Ovary (tissue), 9 donors: ENCODE results near the gene ZNF155. TPM values are rescaled to one million over a fixed set of nuclear protein-coding genes. Genes with fewer than 3 reads are reported as not detected.

ENCODE experiments used
- DNase-seq, 5 donors: peaks; one replicate each; pipeline ENCODE4 v3.0.0-alpha.2; 2019 to 2020
- H3K27ac ChIP-seq, 2 donors: fragments of 200-600 bp; one replicate each; pipeline versions ENCODE4 v1.5.1 to v1.8.0; 2019 to 2022
- H3K27me3 ChIP-seq: fragments of 200-600 bp; one replicate; pipeline ENCODE4 v1.8.0; 2022
- H3K36me3 ChIP-seq: fragments of 200-600 bp; sonication (generic); one replicate; pipeline ENCODE4 v1.5.1; 2019
- H3K4me1 ChIP-seq: one replicate; pipeline ENCODE4 v1.8.1; 2013; ENCODE audit warnings: mild to moderate bottlenecking, moderate library complexity; ENCODE audit not compliant: insufficient read depth
- H3K4me3 ChIP-seq: fragments of 200-600 bp; sonication (generic); one replicate; pipeline ENCODE4 v1.5.1; 2017
- H3K9me3 ChIP-seq, 2 donors: fragments of 200-600 bp in 1 of 2; sonication (generic) in 1 of 2; one replicate each; pipeline versions ENCODE4 v1.5.1 to v1.8.1; 2013 to 2019; ENCODE audit warnings: mild to moderate bottlenecking in 1 of 2, moderate library complexity in 1 of 2
- CTCF ChIP-seq, 3 donors: fragments of 450-650 bp in 2 of 3; fragments of 200-600 bp in 1 of 3; IDR thresholded peaks; one replicate each; pipeline versions ENCODE4 v1.5.1 to v1.8.0; 2016 to 2022; ENCODE audit warnings: antibody characterized with exemption in 3 of 3, mild to moderate bottlenecking in 1 of 3
- EP300 ChIP-seq: sonication (generic); formaldehyde crosslinking; IDR thresholded peaks from one replicate; pipeline ENCODE4 v1.6.1; 2017; ENCODE audit warnings: antibody characterized with exemption
- POLR2A ChIP-seq: fragments of 450-650 bp; IDR thresholded peaks from one replicate; pipeline ENCODE4 v1.6.1; 2017; ENCODE audit warnings: antibody characterized with exemption, mild to moderate bottlenecking, moderate library complexity
- WGBS, 3 donors: extraction: QIAGEN DNeasy Blood & Tissue Kit in 1 of 3; methylation state at CpG; one replicate each; pipeline versions ENCODE4 v1.1.5 to v1.1.7; 2013 to 2017; 5-methylcytosine and 5-hydroxymethylcytosine counted together
- intact Hi-C, 4 donors: fragments of 100-400 bp; cut with DNase I; formaldehyde crosslinking; loops; one replicate each; pipeline versions ENCODE4 v1.11.0 to v1.15.1; 2022 to 2023
- polyA plus RNA-seq, 2 donors: library from polyadenylated mRNA; stranded (reverse); fragments of 200-250 nt in 1 of 2; fragments of 350-450 nt in 1 of 2; fragmentation: Illumina TruSeq in 1 of 2; extraction: RNeasy Lipid Tissue Mini Kit (QIAGEN cat#74804) in 1 of 2; gene quantifications; one replicate each; pipeline ENCODE4 v1.2.3, GENCODE V29; 2013 to 2014
- total RNA-seq, 7 donors: library from RNA; depleted of rRNA in 2 of 7; stranded (reverse); fragments of >200 nt in 2 of 7; fragmentation: NEBNext Ultra II Directional in 3 of 7; extraction: Animal tissue kit (Norgen Biotek cat#: 25700) in 3 of 7; gene quantifications; one replicate each; pipeline versions ENCODE4 v1.1.0 to v1.2.4, GENCODE V29; 2016 to 2023
- donor health status: DM: no; HTN: no; CAD: no; lungs with moderate emphysema.
- donor health status: DM: no; HTN: no; CAD: no.
- donor health status: Bipolar disorder and iron deficiency.
- donor health status: DM: yes; HTN: yes; CAD: no.
- donor health status: DM: no; HTN: no; CAD: no.
- donor health status: DM: yes; HTN: yes; CAD: no.

The ZNF155 gene
- total and polyA plus RNA-seq, 9 donors, result 3.7 to 13.2 (median 10.4) TPM

GRCh38 chr19:43976732-43977131, 7.3 kb upstream of the ZNF155 start:
- no peak for DNase-seq
- TF ChIP-seq CTCF (IDR thresholded peaks at IDR 0.05) (no peak), POLR2A (no peak), EP300 (no peak)
- Histone ChIP-seq H3K27me3 (no peaks in the 10 kb centered on the region), H3K36me3 (no peaks in the 10 kb centered on the region), H3K9me3 (peaks cover 0 to 11% of the 10 kb centered on the region in 2 donors), H3K4me3 (no peak overlapping the region), H3K27ac (no peak overlapping the region), H3K4me1 (no peaks in the 10 kb centered on the region)
- WGBS, 3 donors, result 87 to 90% (median 87%) methylated on average over 1 of the region's 1 CpG
- intact Hi-C loops, result no loop called here

GRCh38 chr19:43983544-43983911, 460 bp upstream of the ZNF155 start:
- no peaks in the 10 kb centered on the region for H3K27me3 ChIP-seq
- peak overlapping the region; percentile 71 for H3K4me3 ChIP-seq
- no peaks in the 10 kb centered on the region for H3K36me3 ChIP-seq
- intact Hi-C loops, result no loop called here
- TF ChIP-seq EP300, result no peak
- TF ChIP-seq POLR2A, result no peak
- no peak for TF ChIP-seq CTCF (IDR thresholded peaks at IDR 0.05)
- H3K27ac ChIP-seq, result no peak overlapping the region
- H3K4me1 ChIP-seq, result no peaks in the 10 kb centered on the region
- 70 to 82% (median 79%) methylated on average over 2 of the region's 2 CpGs for WGBS, 3 donors
- H3K9me3 ChIP-seq, result no peaks in the 10 kb centered on the region
- no peak for DNase-seq

- H3K27ac ChIP-seq, result no peak overlapping the region
- H3K36me3 ChIP-seq, result no peaks in the 10 kb centered on the region
- DNase-seq, result peak in 2 of 5 donors; percentile 41 to 46
- TF ChIP-seq EP300 (no peak), CTCF (IDR thresholded peaks at IDR 0.05) (no peak), POLR2A (no peak)
- no peaks in the 10 kb centered on the region for H3K27me3 ChIP-seq
- H3K4me3 ChIP-seq, result peak overlapping the region; percentile 71
- WGBS, 3 donors, result 1 to 4% (median 1%) methylated on average over 14 of the region's 14 CpGs
- H3K4me1 ChIP-seq, result no peaks in the 10 kb centered on the region
- intact Hi-C loops, result loop anchor here in 1 of 4 donors (2.0 kb wide), 1 partner anchor 18 kb away; the partner anchor contains the start of gene ZNF230
- H3K9me3 ChIP-seq, result no peaks in the 10 kb centered on the region
Observed at GRCh38 chr19:43984687-43985000, 656 bp downstream of the ZNF155 start.

- Histone ChIP-seq H3K36me3 (no peaks in the 10 kb centered on the region), H3K9me3 (peaks cover 0 to 13% of the 10 kb centered on the region in 2 donors), H3K27ac (no peak overlapping the region), H3K4me1 (peaks cover 3% of the 10 kb centered on the region), H3K27me3 (no peaks in the 10 kb centered on the region), H3K4me3 (no peak overlapping the region)
- DNase-seq, result no peak
- WGBS, 3 donors, result 83 to 97% (median 89%) methylated on average over 10 of the region's 10 CpGs
- intact Hi-C loops, result no loop called here
- no peak for TF ChIP-seq CTCF (IDR thresholded peaks at IDR 0.05)
- no peak for TF ChIP-seq POLR2A
- TF ChIP-seq EP300, result no peak
Observed at GRCh38 chr19:43997631-43998290, 13.8 kb downstream of the ZNF155 start.
